Thoracic aorta (tissue), 2 donors: Measurements from ENCODE around the gene ANKS1A. TPM values are rescaled to one million over a fixed set of nuclear protein-coding genes. Genes with fewer than 3 reads are reported as not detected.

Experiments used
- ATAC-seq: fragments of 150-250 bp; one replicate; pipeline ENCODE4 v1.8.0; 2017; ENCODE audit warnings: low read depth; ENCODE audit not compliant: insufficient number of reproducible peaks, low FRiP score
- DNase-seq: peaks from one replicate; pipeline ENCODE4 v3.0.0-alpha.2; 2020; ENCODE audit warnings: low spot score
- H3K27ac ChIP-seq, 2 donors: fragments of 200-600 bp; sonication (generic); 1 replicate in 1 of 2; 2 replicates in 1 of 2; pipeline ENCODE4 v1.5.1; 2016; ENCODE audit warnings: mild to moderate bottlenecking in 2 of 2, moderate library complexity in 2 of 2
- H3K27me3 ChIP-seq: fragments of 200-600 bp; sonication (generic); replicated peaks from 2 replicates; pipeline ENCODE4 v1.6.0; 2016; ENCODE audit warnings: mild to moderate bottlenecking; ENCODE audit not compliant: insufficient read depth
- H3K36me3 ChIP-seq: fragments of 200-600 bp; sonication (generic); one replicate; pipeline ENCODE4 v1.5.1; 2016
- H3K4me1 ChIP-seq, 2 donors: fragments of 200-600 bp; sonication (generic); 1 replicate in 1 of 2; 2 replicates in 1 of 2; pipeline versions ENCODE4 v1.5.1 to v1.6.0; 2016; ENCODE audit warnings: low read depth in 2 of 2, mild to moderate bottlenecking in 1 of 2; ENCODE audit not compliant: control insufficient read depth in 1 of 2
- H3K4me3 ChIP-seq: fragments of 200-600 bp; sonication (generic); 2 replicates; pipeline ENCODE4 v1.5.1; 2016; ENCODE audit warnings: mild to moderate bottlenecking
- H3K9me3 ChIP-seq: fragments of 200-600 bp; sonication (generic); 2 replicates; pipeline ENCODE4 v1.5.1; 2016
- total RNA-seq, 2 donors: library from RNA; depleted of rRNA; stranded (reverse); fragments of >200 nt; gene quantifications; one replicate each; pipeline versions ENCODE4 v1.1.0 to v1.2.3, GENCODE V29; 2016
- TF ChIP-seq, protein P1 (sequence below): fragments of 200-600 bp; sonication (generic); IDR thresholded peaks from one replicate; pipeline ENCODE4 v1.5.1; 2019; ENCODE audit warnings: antibody characterized with exemption

Gene ANKS1A
- total RNA-seq, 2 donors from 2014 or later = 37.9 to 55.4 TPM

DNA sequence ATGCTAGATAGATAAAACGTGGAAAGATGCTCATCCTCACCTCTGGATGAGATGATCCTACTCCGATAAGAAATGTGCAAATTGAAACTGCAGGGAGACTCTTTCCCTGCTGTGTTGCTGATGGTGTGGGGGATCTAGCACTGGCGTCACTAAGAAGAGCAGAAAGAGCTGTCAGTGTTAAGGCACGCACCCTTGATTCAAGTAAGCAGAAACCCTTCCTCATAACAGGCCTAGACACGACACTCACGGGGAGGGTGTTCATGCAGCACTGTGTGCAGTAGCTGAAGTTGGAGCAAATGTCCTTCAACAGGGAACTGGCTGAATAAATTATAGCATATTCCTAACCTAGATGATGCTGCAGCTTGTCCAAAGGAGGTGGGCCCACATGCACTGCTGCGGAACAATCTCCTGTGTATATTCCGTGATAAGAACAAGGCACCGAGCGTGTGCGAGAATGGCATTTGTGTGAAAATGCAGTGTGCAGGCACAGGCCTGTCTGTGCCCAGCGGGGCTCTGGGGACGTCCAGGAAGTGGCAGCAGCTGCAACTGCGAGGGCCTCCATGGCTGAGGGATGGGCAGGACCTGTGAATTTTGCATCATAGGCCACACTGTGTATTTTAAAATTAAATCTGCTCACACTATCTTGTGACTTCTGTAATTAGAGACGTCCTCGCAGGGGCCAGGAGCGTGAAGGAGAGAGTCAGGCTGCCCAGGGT is 188.1 kb downstream of the ANKS1A start:
- Histone ChIP-seq H3K27me3 (no peaks in the 10 kb centered on the region), H3K27ac (no peak overlapping the region), H3K4me3 (no peak overlapping the region), H3K9me3 (no peaks in the 10 kb centered on the region), H3K4me1 (no peaks in the 10 kb centered on the region), H3K36me3 (peaks cover 68% of the 10 kb centered on the region)
- ATAC-seq = no peak
- TF ChIP-seq, protein P1, sequence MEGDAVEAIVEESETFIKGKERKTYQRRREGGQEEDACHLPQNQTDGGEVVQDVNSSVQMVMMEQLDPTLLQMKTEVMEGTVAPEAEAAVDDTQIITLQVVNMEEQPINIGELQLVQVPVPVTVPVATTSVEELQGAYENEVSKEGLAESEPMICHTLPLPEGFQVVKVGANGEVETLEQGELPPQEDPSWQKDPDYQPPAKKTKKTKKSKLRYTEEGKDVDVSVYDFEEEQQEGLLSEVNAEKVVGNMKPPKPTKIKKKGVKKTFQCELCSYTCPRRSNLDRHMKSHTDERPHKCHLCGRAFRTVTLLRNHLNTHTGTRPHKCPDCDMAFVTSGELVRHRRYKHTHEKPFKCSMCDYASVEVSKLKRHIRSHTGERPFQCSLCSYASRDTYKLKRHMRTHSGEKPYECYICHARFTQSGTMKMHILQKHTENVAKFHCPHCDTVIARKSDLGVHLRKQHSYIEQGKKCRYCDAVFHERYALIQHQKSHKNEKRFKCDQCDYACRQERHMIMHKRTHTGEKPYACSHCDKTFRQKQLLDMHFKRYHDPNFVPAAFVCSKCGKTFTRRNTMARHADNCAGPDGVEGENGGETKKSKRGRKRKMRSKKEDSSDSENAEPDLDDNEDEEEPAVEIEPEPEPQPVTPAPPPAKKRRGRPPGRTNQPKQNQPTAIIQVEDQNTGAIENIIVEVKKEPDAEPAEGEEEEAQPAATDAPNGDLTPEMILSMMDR = no peak
- no peak for DNase-seq

DNA sequence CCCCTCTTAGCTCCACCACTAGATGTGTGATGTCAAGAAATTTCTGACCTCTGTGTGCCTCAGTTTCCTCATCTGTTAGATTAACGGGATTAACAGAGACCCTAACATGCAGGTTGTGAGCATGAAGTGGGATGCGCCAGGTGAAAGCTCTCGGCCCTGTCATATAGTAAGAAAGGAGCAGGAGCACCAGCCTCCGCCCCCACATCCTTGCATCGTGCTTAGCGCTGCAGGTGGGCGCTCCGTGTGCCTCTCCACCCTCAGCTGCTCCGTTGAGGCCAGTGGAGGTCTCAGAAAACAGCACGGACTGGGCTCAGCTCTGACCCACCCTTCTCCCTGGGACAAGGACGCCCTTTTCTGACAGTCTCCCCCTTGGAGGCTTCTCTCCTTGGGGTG is 188.7 kb downstream of the ANKS1A start:
- no peak for DNase-seq
- no peak overlapping the region for H3K4me3 ChIP-seq
- no peak for ATAC-seq
- no peaks in the 10 kb centered on the region for H3K9me3 ChIP-seq
- H3K4me1 ChIP-seq = no peaks in the 10 kb centered on the region
- no peaks in the 10 kb centered on the region for H3K27me3 ChIP-seq
- peaks cover 70% of the 10 kb centered on the region for H3K36me3 ChIP-seq
- H3K27ac ChIP-seq = no peak overlapping the region
- TF ChIP-seq, protein P1 = no peak

DNA sequence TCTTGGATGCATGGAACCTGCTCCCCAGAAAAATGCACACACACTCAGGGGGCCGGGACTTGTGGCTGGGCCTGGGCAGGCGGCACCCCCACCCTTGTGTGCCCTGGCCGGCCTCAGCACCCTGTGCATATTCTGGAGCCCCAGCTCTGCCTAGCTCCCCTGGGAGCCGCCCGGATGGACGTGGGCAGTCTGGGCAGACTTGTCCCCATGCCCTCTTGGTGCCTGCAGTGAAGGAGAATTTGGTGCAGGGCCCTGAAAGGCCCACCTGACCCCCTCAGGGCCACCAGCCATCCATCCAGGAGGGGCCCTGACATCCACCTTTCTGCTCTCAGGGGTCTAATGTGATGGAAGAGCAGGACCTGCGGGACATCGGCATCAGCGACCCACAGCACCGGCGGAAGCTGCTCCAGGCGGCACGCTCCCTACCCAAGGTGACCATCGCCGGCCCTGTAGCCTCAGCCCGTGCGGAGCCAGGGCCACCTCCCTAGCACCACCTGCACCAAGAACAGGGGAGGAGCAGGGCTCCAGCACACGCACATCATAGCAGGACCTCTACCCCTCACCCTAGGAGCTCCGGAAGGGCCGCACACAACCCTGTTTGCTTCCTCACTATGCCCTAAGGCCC is 189.3 kb downstream of the ANKS1A start:
- Histone ChIP-seq H3K27ac (no peak overlapping the region), H3K4me3 (no peak overlapping the region), H3K4me1 (no peaks in the 10 kb centered on the region), H3K36me3 (peaks cover 75% of the 10 kb centered on the region), H3K27me3 (no peaks in the 10 kb centered on the region), H3K9me3 (no peaks in the 10 kb centered on the region)
- TF ChIP-seq, protein P1 = no peak
- DNase-seq (no peak), ATAC-seq (no peak)

DNA sequence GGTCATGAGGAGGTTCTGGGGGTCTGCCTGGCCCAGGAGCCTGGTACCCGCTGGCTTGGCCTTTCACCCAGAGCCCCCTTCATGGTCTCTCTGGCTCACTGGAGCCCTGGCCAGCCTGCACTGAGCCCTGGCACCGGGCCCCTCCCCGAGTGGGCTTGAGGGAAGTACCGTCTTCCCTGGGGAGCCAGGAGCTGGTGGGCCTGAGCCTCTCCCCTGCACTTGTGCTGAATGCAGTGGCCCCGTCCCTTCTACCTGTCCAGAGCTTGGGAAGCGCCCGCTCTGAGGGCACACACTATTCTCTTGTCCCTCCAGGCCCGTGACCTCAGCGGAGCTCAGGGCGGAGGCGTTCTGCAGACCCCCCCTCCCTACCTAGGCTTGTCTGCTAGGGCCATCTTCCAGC is 189.8 kb downstream of the ANKS1A start:
- no peak for ATAC-seq
- peaks cover 76% of the 10 kb centered on the region for H3K36me3 ChIP-seq
- H3K9me3 ChIP-seq = no peaks in the 10 kb centered on the region
- no peaks in the 10 kb centered on the region for H3K4me1 ChIP-seq
- H3K27me3 ChIP-seq = no peaks in the 10 kb centered on the region
- DNase-seq = no peak
- H3K4me3 ChIP-seq = no peak overlapping the region
- TF ChIP-seq, protein P1 = no peak
- no peak overlapping the region for H3K27ac ChIP-seq

DNA sequence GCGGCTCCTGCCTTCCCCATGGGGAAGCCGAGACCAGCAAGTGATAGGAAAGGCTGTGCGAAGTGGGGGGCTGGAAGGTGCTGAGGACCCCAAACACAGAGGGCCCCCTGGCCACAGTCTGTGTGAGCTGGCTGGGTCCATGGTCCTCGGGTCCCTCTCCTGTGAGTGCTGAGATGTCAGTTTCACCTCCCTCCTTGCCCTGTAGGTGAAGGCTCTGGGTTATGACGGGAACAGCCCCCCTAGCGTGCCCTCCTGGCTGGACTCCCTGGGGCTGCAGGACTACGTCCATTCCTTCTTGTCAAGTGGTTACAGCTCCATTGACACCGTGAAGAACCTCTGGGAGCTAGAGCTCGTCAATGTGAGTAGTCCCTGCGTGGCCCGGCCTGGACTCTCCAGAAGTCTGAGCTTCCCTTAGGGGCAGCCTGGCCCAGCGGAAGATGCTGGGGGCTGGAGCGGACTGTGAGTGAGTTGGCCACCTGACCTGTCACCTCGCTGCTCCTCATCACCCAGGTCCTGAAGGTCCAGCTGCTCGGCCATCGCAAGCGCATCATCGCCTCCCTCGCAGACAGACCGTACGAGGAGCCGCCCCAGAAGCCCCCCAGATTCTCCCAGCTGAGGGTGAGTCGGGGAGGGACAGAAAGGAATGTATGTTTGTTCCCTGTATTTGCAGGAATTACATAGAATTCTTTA is 190.4 kb downstream of the ANKS1A start:
- peaks cover 80% of the 10 kb centered on the region for H3K36me3 ChIP-seq
- no peak for ATAC-seq
- DNase-seq = no peak

More for the DNA sequence above, 190.4 kb downstream of the ANKS1A start:
- Histone ChIP-seq H3K9me3 (no peaks in the 10 kb centered on the region), H3K4me3 (no peak overlapping the region), H3K4me1 (no peaks in the 10 kb centered on the region), H3K27ac (no peak overlapping the region), H3K27me3 (no peaks in the 10 kb centered on the region)
- TF ChIP-seq, protein P1 = no peak
